Measurements from ENCODE around the gene IGFL1.
"Not testable (repeated sequence)": the region's sequence is repeated elsewhere in the genome, so short reads cannot be mapped to it uniquely, and the experiment has no call there.

Gene IGFL1

GRCh38 chr19:46229442-46229841 lies at the start of gene IGFL1:
Gene IGFL1, plus strand, starts transcription at chr19:46229742. Its CDS starts 33 bp downstream, at chr19:46229775.
- no peak for DNase-seq

- DNase-seq: no peak
Measured at GRCh38 chr19:46180701-46181387, 48.7 kb upstream of the IGFL1 start.

GRCh38 chr19:46181388-46181779 lies 48.2 kb upstream of the IGFL1 start:
- DNase-seq: no peak

GRCh38 chr19:46182476-46182875 lies 47.1 kb upstream of the IGFL1 start:
- no peak for DNase-seq

- DNase-seq: not testable (repeated sequence)
Measured at GRCh38 chr19:46184775-46185710, 44.5 kb upstream of the IGFL1 start.

GRCh38 chr19:46186101-46186716 lies 43.3 kb upstream of the IGFL1 start:
- DNase-seq: no peak

GRCh38 chr19:46186717-46187101 lies 42.8 kb upstream of the IGFL1 start:
- DNase-seq: no peak

GRCh38 chr19:46189971-46190888 lies 39.3 kb upstream of the IGFL1 start:
- DNase-seq: no peak

- no peak for DNase-seq
Measured at GRCh38 chr19:46191356-46191755, 38.2 kb upstream of the IGFL1 start.

GRCh38 chr19:46191972-46192371 lies 37.6 kb upstream of the IGFL1 start:
- no peak for DNase-seq

- DNase-seq: not testable (repeated sequence)
Measured at GRCh38 chr19:46192626-46192991, 36.9 kb upstream of the IGFL1 start.

GRCh38 chr19:46192992-46193650 lies 36.4 kb upstream of the IGFL1 start:
- no peak for DNase-seq

GRCh38 chr19:46193678-46194077 lies 35.9 kb upstream of the IGFL1 start:
- DNase-seq: no peak

GRCh38 chr19:46195104-46195503 lies 34.4 kb upstream of the IGFL1 start:
- no peak for DNase-seq

GRCh38 chr19:46195919-46196318 lies 33.6 kb upstream of the IGFL1 start:
- not testable (repeated sequence) for DNase-seq

- no peak for DNase-seq
Measured at GRCh38 chr19:46196410-46197124, 33.0 kb upstream of the IGFL1 start.

GRCh38 chr19:46197314-46198070 lies 32.0 kb upstream of the IGFL1 start:
- DNase-seq: no peak

GRCh38 chr19:46198756-46199155 lies 30.8 kb upstream of the IGFL1 start:
- no peak for DNase-seq

GRCh38 chr19:46201454-46202310 lies 27.9 kb upstream of the IGFL1 start:
- no peak for DNase-seq

GRCh38 chr19:46202426-46202825 lies 27.1 kb upstream of the IGFL1 start:
- DNase-seq: no peak

All from CD4-positive, alpha-beta T cell treated with Interleukin-12 subunit alpha and Interleukin-12 subunit beta, for 1 hour (primary cell).